COLO668 (cell line): ENCODE measurements around the gene MED22.
"Not testable (repeated sequence)": the region's sequence is repeated elsewhere in the genome, so short reads cannot be mapped to it uniquely, and the experiment has no call there.

Experiments
- DNase-seq: peaks from one replicate; lab custom pipeline; 2025; ENCODE audit not compliant: unreplicated experiment; lab: John Stamatoyannopoulos, UW

The MED22 gene

DNA sequence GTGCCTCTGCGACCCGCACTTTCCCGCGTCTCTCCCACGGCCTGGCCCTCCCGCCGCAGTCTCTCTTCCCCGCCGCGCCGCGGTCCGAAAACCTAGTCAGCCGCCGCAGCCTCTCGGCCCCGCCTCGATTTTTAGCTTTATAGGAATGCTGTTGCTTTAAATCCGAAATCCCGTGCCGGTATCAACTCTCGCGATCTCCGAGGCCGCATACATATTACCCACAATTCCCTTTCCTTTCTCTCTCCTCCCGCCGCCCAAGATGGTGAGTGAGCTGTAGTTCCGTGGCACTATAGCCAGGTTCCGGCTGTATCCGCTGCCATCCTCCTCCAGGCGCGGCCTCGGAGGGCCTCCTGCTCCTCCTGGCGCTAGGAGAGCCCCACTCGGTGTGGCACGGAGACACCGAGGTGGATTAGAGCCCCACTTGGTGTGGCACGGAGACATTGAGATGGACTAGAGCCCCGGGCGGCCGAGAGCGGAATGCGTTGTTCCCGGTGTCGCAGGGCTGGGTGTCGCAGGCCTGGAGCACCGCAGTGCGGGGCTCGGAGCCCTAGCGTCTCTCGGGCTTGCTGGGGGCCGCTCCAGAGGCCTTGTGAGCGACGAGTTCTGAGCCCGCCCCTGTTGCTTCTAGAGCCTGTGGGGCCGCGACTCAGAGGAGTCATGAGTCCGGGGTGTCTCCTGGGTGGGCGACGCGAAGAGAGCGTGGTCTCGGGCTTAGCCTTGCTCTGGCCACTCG is at the start of gene MED22, which contains the start of gene RPL7A:
TSS of gene MED22 (minus strand) at position 147 of the 733 bp plus-strand sequence. CDS start 1,469 bp downstream, outside the sequence.
TSS of gene RPL7A (plus strand) at position 234 of the 733 bp plus-strand sequence. CDS start at position 260, 26 bp downstream.
- DNase-seq, result peak; percentile 93

DNA sequence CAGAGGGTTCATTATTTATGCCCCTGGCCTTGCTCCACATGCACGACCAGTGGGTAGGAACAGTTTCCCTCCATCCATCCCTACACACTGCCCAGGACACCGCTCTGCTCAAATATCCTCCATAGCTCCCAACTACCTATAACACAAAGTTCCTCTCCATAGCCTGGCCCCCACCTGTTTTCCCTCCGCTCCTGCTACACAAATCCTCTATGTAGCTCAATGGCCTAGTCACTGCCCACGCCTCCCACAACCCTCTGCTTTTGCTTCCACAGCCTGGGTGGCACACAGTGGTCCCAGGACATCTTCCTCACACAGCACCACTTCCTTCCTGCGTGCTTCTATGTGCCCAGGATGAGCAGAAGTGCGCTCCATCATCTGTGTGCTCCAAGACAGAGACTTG is 49.4 kb upstream of the MED22 start:
- DNase-seq, result no peak

DNA sequence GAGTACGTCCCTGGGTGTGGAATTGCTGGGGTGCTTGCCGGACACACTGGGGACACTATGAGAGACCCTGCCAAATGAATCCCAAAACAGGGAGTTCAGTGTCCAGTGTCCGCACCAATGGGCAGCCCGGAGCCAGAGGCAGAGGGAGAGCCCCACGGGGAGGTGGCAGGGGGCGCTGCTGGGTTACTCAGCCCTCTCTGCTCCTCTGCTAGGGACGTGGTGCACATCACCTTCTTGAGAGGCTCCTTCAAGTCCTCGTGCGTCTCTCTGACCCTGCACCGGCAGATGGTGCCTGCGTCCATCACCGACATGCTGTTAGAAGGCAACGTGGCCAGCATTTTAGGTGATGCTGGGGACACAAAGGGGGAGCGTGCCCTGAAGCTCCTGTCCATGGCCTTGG is 49.0 kb upstream of the MED22 start:
- no peak for DNase-seq

DNA sequence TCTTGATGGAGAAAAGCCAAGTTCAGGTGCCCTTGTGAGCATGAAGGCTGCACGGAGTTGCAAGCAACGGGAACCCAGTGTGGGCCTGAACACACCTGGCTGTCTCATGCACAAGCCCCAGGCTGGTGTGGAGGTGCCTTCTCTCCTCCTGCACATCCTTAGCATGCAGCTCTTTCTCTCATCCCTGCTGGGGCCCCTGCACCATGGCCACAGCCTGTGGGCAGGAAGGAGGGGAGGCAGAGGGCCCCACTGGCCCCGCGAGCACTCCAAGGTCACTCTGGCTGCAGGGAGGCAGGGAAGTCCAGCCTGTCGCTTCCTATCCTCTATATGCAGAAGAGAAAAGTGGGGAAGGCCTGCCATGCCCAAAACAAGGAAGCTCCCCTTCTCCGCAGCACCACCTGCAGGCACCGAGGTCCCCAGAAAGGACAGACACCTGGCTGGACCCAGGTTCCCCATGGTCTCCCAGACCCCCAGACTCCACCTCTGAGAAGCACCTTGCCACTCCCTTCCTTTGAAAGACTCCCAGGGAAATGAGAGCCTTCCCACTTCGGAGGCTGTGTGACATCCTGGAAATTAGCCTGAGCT is 46.8 kb upstream of the MED22 start:
- DNase-seq, result peak; percentile 6

DNA sequence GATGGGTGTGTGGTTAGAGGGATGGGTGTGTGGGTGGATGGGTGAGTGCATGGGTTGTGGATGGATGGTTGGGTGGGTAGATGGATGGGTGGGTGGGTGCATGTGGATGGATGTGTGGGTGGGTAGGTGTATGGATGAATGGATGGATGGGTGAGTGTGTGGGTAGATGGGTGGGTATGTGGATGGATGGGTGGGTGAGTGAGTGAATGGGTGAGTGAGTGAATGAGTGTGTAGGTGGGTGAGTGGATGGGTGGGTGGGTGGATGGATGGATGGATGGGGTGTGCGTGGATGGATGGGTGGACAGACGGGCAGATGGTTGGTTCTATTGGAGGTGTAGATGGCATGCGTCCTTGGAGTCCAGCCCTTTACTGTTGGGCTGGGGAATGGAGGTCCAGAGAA is 45.5 kb upstream of the MED22 start:
- DNase-seq, result no peak

DNA sequence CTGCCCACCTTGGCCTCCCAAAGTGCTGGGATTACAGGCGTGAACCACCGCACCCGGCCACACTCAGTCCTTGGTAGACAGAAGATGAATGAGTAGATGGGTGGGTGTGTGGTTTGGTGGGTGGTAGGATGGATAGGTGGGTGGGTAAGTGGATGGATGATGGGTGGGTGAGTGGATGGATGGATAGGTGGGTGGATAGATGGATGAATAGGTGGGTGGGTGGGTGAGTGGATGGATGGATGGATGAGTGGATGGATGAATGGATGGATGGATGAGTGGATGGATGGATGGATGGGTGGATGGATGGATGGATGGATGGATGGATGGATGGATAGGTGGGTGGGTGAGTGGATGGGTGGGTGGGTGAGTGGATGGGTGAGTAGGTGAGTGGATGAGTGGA is 44.4 kb upstream of the MED22 start:
- not testable (repeated sequence) for DNase-seq

DNA sequence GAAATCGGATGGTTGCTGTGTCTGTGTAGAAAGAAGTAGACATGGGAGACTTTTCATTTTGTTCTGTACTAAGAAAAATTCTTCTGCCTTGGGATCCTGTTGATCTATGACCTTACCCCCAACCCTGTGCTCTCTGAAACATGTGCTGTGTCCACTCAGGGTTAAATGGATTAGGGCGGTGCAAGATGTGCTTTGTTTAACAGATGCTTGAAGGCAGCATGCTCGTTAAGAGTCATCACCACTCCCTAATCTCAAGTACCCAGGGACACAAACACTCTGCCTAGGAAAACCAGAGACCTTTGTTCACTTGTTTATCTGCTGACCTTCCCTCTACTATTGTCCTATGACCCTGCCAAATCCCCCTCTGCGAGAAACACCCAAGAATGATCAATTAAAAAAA is 43.5 kb upstream of the MED22 start:
- DNase-seq, result not testable (repeated sequence)

DNA sequence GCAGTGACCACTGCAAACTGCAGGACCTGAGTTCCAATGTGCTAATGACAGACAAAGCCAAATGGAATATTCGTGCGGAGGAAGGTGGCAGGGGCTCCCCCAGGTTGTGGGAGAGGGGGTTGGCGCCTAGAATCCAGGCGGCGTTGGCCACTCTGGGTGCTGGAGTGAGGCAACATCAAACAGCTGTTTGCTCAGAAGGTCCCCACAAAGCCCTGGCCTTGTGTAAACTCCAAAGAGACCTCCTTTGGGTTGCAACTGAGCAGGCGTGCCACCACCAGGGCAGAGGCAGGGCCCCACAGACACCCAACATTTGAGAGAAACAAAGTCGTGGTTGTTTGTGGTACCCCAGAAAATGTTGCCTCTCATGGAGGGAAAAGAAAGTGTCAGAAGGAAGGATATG is 42.8 kb upstream of the MED22 start:
- DNase-seq, result no peak

DNA sequence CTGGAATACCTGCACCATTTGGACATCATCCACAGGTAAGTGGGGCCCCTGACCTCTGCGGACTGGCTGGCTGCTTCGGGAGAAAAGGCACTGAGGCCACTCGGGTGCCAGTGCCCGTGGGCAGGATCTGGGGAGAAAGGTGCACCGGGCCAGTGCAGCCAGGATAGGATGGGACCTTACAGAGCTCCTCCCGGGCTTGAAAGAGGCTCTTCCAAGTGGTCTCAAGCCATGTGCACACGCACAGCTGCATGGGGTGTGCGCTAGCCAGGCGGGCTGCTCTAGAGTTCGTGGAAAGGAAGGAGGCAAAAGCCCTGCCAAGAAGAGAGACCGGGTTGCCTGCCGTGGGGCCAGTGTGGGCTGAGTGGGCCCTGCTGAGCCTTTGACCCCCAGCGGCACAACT is 41.6 kb upstream of the MED22 start:
- no peak for DNase-seq

DNA sequence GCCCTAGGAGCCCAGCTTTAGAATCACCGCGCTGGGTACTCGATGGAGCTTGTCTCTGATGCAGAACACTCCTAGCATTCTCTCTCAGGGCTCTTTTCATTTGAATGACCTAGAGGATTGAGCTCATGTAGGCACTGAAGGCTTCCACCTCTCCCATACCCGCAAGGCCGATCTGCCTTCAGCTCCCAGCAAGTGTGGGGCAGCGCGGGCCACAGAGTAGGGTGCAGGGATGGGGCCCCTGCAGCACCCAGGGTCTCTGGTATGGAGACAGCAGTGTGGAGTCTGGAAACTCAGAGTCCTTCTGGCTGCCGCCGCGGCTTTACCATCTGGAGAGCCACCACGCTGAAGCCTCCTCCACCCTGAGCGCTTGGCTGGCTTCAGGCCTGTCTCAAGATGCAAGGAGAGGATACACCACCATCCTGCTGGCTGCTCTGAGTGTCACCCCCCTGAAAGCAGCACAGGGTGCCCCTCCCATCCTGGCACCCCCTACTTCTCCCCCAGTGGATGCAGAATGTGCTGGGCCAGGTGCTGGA is 41.2 kb upstream of the MED22 start:
- no peak for DNase-seq

DNA sequence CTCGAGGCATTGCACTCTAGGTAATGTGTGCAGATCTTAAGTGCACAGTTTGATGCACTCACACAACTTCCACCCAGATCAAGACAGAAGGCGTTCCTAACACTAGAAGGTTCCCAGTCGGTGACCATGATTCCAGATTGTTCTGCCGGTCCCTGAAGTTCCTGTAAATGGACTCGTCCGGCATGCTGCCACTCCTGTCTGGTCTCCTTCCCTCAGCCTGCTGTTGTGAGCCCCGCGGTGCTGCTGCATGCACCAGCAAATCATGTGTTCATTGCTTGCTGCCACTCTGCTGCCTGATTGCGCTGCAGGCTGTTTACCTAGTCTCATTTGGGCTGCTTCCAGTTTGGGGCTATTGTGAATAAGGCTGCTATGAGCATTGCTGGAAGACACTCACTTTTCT is 39.7 kb upstream of the MED22 start:
- DNase-seq, result no peak

DNA sequence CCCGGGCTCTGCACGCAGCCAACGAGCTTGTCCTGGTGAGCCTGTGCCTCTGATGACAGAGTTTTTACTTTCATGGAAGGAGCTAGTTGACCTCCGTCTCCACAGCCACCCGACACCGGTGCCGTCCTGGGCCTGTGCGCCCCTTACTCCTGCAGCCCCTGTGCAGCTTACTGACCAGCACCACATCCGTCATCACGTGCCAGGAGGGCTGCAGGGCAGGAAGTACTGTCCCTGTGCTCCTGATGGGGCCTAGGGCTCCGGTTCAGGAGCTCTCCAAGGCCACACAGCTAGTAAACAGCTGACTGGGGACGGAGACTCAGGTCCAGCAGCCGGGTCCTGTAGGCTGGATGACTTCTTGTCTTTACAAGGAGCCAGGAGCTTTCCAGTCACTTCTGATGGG is 38.4 kb upstream of the MED22 start:
- DNase-seq, result no peak

DNA sequence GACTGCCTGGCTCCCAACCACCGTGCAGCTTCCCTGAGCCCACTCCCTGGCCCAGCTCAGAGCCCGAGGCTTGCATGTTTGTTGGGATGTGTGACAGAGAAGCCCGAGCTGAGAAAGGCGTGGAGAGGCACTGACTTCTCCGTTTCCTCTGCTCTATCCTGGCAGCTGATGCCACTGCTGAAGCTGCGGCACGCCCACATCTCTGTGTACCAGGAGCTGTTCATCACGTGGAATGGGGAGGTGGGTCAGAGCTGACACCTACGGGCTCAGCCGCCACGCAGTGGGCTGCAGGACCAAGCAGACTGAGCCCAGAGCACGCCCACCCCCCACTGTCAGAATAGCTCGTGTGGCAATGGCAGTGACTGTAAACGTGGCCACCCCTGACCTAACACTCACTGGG is 37.5 kb upstream of the MED22 start:
- no peak for DNase-seq

DNA sequence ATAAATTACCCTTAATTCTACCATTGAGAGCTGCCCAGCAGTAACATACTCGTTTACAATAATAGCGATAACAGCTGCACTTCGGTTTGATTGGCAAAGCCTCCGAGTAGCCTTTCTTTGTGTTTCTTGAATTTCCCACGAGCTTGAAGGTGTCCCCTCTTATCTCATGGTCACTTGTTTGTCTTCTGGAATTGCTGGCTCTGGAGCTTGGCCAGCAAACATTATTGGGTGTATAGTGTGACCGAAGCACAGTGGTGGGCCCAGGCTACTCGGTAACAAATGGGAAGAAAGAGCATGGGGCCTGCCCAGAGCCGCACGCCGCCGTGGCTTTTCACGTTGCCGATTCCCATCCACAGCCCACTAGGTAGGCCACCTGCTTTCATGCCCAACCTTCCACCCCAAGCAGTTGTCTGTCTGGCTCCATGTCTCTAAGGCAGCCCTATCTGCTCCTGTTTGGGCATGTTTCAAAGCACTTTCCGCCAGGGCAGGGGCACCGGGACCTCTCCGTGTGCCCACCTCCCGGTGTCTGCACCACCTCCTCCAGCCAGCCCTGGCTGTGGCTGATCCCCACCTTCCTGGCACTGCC is 36.9 kb upstream of the MED22 start:
- no peak for DNase-seq

DNA sequence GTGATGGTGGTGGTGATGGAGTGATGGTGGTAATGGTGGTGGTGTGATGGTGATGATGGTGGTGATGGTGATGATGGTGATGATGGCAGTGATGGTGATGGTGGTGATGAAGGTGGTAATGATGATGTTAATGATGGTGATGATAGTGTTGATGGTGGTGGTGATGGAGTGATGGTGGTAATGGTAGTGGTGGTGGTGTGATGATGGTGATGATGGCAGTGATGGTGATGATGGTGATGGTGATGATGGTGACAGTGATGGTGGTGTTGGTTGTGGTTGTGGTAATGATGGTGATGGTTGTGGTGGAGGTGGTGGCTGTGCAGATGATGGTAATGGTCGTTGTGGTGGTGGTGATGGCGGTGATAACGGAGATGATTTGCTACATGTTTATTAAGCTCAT is 35.5 kb upstream of the MED22 start:
- DNase-seq, result no peak

DNA sequence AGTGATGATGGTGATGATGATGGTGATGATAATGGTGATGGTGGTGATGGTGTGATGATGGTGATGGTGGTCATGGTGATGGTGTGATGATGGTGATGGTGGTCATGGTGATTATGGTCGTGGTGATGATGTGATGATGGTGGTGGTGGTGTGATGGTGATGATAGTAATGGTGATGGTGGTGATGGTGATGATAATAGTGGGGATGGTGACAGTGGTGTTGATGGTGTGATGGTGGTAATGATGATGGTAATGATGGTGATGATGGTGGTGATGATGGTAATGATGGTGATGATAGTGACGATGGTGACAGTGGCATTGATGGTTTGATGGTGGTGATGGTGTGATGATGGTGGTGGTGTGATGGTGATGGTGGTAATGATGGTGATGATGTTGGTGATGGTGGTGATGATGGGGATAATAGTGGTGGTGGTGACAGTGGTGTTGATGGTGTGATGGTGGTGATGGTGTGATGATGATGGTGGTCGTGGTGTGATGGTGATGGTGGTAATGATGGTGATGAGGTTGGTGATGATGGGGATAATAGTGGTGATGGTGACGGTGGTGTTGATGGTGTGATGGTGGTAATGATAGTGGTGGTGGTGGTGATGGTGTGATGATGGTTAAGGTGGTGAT is 34.7 kb upstream of the MED22 start:
- DNase-seq, result no peak

DNA sequence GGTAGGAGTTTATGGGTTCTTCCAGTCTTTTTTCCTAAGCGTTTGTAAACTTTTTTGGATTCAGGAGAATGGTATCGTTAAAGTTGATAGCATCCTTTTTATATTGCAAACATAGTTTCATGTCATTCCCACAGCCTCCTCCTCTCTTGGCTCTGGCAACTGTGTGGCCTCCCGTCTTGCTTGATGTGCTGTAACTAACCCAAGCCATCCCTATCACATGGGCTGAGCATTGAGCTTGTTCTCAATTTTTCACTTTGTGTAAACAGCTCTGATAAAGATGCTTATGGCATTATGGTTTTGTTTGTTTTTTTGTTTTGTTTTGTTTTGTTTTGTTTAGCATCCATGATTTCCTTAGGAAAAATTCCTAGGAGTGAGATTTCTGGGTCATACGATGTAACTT is 32.8 kb upstream of the MED22 start:
- DNase-seq, result no peak

DNA sequence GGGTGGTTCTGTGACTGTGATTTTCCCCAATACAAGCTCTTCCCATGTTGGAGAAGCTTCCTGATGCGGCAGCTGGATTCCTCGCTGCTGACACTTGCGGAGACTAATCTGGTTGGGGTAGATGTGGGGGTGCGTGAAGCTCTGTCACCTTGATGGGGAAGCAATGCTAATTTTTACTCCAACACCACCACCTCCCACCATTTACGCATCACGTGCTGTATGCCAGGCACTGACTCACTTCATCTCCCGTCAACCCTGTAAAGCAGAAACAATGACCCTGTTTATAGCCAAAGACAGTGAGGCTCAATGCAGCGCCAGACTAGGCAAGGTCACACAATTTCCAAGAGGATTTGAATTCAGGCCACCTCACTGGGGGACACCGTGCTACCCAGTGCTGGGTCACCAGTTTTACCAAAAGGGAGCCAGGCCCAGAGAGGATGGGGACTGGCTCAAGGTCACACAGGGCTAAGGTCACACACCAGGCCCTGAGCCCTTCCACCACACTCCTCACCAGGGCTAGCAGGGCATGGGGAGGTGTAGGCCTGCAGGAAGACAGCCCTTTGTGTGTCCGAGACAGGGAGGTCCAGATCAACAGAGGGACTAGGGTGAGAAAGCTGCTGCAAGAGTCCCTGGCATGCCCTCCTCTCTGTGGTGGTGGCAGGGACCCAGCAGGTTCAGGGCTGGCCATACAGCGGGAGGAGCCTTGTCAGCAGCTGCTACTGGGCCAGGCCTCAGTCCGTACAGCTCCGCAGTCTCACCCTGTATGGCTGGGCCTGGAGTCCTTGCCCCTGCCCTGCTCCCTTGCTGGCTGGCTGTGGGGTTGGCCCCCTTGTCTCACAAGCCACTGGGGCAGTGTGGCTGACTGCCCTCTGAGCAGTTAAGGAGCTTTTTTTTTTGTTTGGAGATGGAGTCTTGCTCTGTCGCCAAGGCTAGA is 31.5 kb upstream of the MED22 start:
- DNase-seq, result no peak

DNA sequence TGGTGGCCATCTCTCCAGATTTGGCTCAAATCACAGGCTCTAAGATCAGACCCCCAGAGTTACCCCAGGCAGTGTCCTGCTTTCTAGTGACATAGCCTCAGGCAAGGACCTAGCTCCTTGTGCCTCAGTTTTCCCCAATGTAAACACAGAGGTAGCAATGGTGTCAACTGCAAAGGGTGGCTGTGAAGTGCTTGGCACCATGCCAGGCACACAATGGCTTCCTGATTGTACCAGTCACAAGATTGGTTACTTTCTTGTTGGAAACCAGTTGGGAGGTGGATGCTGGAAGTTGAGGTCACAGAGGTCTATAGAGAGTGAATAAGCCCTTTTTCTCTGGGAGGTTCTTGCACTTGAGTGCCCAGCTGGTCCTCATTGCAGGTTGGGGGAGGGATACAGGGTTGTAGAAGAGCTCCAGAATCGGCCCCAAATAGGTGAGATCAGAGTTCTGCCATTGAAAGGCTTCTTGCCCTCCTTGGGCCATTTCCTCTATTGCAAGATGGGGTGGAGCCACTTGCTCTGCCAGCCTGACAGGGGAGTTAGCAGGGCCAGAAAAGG is 30.6 kb upstream of the MED22 start:
- DNase-seq, result peak; percentile 48

DNA sequence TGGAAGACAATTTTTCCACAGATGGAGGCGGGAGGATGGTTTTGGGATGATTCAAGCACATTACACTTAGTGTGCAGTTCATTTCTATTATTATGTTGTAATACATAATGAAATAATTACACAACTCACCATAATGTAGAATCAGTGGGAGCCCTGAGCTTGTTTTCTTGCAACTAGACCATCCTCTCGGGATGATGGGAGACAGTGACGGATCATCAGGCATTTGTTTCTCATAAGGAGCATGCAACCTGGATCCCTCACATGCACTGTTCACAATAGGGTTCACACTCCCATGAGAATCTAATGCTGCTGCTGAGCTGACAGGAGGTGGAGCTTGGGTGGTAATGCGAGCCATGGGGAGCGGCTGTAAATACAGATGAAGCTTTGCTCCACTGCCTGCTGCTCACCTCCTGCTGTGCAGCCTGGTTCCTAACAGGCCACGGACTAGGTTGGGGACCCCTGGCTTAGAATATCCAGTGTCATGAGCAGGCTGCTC is 29.8 kb upstream of the MED22 start:
- peak; percentile 73 for DNase-seq
